Peyer's patch (tissue), 4 donors: ENCODE data around the gene CDH19. TPM values are rescaled to one million over a fixed set of nuclear protein-coding genes. Genes with fewer than 3 reads are reported as not detected.
A peak's percentile ranks its signal among the peaks of the same experiment; 100 is the strongest.

ENCODE experiments used
- DNase-seq, 3 donors: peaks; one replicate each; pipeline ENCODE4 v3.0.0-alpha.2; 2017 to 2019
- H3K27ac ChIP-seq, 4 donors: fragments of 200-600 bp; sonication (generic); one replicate each; pipeline ENCODE4 v1.5.1; 2016 to 2019
- H3K27me3 ChIP-seq, 2 donors: fragments of 200-600 bp; sonication (generic); one replicate each; pipeline ENCODE4 v1.5.1; 2019
- H3K36me3 ChIP-seq, 3 donors: fragments of 200-600 bp; sonication (generic); one replicate each; pipeline ENCODE4 v1.5.1; 2016 to 2019
- H3K4me1 ChIP-seq, 4 donors: fragments of 200-600 bp; sonication (generic); one replicate each; pipeline ENCODE4 v1.5.1; 2016 to 2019
- H3K4me3 ChIP-seq, 4 donors: fragments of 200-600 bp; sonication (generic); 1 replicate in 3 of 4; 2 replicates in 1 of 4; pipeline ENCODE4 v1.5.1; 2016 to 2019; ENCODE audit warnings: mild to moderate bottlenecking in 1 of 4
- H3K9me3 ChIP-seq, 4 donors: fragments of 200-600 bp; sonication (generic); one replicate each; pipeline ENCODE4 v1.5.1; 2016 to 2019; ENCODE audit warnings: mild to moderate bottlenecking in 1 of 4
- POLR2A ChIP-seq, 2 donors: fragments of 450-650 bp; IDR thresholded peaks; one replicate each; pipeline ENCODE4 v1.5.1; 2017; ENCODE audit warnings: antibody characterized with exemption in 2 of 2, mild to moderate bottlenecking in 2 of 2, moderate library complexity in 2 of 2
- total RNA-seq, 4 donors: library from RNA; depleted of rRNA; stranded (reverse); fragments of >200 nt; gene quantifications; one replicate each; pipeline ENCODE4 v1.1.0, GENCODE V29; 2016
- TF ChIP-seq, protein P1 (sequence below), 6 experiments: fragments of 450-650 bp in 4 of 6; fragments of 200-600 bp in 2 of 6; sonication (generic) in 1 of 6; IDR thresholded peaks; one replicate each; pipeline ENCODE4 v1.5.1; 2017 to 2019; ENCODE audit warnings: antibody characterized with exemption in 6 of 6, mild to moderate bottlenecking in 3 of 6, moderate library complexity in 1 of 6

Gene CDH19
- total RNA-seq, 4 donors from 2014 or later: 1.9 to 18.2 (median 2.5) TPM

DNA sequence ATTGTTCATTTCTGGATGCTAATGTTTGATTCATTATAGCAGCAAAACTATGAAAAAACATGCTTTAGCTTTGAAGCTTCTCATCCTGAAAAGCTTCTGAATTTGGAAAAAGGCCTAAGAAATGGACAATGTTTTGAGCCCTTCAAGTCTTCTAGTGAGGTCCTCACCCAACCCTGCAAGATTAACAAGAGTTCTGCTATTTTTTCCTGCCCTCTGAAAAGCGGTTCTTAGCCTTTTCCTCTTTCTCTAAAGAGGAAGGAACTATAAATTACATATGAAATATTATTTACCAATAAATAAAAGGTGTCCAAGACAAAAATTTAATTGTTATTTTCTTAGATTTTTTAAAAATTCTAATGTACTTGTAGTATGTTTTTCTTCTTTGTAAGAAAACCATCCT, 19.9 kb upstream of the CDH19 start:
- Histone ChIP-seq H3K36me3 (no peaks in the 10 kb centered on the region), H3K27me3 (no peaks in the 10 kb centered on the region), H3K9me3 (no peaks in the 10 kb centered on the region), H3K4me3 (no peak overlapping the region), H3K27ac (no peak overlapping the region), H3K4me1 (no peaks in the 10 kb centered on the region)
- TF ChIP-seq, protein P1, sequence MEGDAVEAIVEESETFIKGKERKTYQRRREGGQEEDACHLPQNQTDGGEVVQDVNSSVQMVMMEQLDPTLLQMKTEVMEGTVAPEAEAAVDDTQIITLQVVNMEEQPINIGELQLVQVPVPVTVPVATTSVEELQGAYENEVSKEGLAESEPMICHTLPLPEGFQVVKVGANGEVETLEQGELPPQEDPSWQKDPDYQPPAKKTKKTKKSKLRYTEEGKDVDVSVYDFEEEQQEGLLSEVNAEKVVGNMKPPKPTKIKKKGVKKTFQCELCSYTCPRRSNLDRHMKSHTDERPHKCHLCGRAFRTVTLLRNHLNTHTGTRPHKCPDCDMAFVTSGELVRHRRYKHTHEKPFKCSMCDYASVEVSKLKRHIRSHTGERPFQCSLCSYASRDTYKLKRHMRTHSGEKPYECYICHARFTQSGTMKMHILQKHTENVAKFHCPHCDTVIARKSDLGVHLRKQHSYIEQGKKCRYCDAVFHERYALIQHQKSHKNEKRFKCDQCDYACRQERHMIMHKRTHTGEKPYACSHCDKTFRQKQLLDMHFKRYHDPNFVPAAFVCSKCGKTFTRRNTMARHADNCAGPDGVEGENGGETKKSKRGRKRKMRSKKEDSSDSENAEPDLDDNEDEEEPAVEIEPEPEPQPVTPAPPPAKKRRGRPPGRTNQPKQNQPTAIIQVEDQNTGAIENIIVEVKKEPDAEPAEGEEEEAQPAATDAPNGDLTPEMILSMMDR (IDR thresholded peaks at IDR 0.05): no peak
- no peak for TF ChIP-seq POLR2A (IDR thresholded peaks at IDR 0.05)
- no peak for DNase-seq

DNA sequence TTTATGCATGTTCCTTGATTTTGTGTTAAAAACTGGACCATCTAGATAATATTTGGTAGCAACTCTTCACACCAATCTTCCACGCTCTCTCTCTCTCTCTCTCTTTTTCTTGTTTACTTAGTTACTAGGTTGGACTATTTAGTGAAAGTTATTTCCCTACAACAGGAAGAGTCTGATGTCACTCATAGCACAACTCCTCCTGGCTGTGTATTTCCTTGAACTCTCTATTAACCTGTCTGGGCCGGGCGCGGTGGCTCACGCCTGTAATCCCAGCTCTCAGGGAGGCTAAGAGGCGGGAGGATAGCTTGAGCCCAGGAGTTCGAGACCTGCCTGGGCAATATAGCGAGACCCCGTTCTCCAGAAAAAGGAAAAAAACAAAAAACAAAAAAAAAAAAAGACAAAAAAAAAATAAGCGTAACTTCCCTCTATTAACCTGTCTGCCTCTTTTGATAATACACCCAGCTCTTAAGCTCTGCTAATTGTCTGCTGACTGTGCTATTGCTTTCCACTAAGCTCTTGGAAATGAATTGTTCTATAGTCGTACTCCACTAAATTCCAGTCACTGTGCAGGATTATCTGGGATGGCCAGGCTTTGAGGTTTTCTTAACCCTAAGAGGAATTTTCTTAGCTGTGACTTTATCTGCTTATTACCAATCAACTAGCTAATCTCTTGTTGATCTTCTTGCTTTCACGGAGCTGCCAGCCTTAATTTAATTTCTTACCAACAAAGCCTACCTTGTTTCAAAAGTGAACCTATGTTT, 18.1 kb upstream of the CDH19 start:
- no peak overlapping the region for H3K27ac ChIP-seq
- H3K4me3 ChIP-seq: no peak overlapping the region
- no peak for TF ChIP-seq POLR2A (IDR thresholded peaks at IDR 0.05)
- DNase-seq: no peak
- H3K9me3 ChIP-seq: no peaks in the 10 kb centered on the region
- H3K4me1 ChIP-seq: no peaks in the 10 kb centered on the region
- H3K36me3 ChIP-seq: no peaks in the 10 kb centered on the region
- no peaks in the 10 kb centered on the region for H3K27me3 ChIP-seq

DNA sequence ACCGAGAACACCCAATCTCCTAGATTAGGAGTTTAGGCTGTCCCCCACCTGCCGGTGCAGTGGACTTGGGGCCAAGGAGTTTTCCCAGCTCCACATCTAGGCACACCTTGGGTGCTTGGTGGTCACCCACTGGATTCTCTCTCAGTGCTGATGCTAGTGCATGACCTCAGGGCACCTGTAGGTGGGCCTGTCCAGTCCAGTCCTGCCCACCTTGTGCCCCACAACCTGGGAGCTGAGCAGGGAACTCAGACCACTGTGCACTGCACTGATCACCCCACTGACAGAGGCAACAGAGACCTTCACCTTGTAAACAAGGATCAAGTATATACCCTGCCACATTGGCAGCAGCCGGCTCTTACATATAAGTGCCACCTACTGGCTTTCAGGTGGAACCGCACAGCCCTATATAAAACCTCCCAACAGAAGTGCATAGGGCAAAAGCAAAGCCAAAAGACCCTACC, 12.7 kb upstream of the CDH19 start:
- Histone ChIP-seq H3K9me3 (no peaks in the 10 kb centered on the region), H3K4me1 (no peaks in the 10 kb centered on the region), H3K4me3 (no peak overlapping the region), H3K27me3 (no peaks in the 10 kb centered on the region), H3K36me3 (no peaks in the 10 kb centered on the region), H3K27ac (no peak overlapping the region)
- TF ChIP-seq POLR2A (IDR thresholded peaks at IDR 0.05): no peak
- TF ChIP-seq, protein P1 (IDR thresholded peaks at IDR 0.05): peak in 3 of 6 experiments; percentile 10 to 23 (median 17)
- no peak for DNase-seq

DNA sequence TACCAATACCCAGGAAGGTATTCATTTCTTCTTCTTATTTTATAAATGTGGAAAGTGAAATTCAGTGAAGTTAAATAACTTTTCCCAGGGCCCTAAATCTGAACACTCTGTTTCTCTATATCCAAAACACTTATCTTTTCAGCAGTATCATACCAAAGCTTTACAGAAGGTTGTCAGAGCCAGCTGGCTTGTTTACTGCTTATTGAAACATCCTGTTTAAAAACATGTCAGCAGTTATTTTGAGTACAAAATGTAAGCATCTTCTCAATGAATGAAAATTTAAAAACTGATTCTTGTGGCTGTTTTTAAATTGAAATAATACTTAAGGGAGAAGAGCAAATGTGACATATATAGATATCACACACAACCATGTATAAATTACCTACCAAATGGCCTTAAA, 11.3 kb upstream of the CDH19 start:
- DNase-seq: no peak
- Histone ChIP-seq H3K27ac (no peak overlapping the region), H3K27me3 (no peaks in the 10 kb centered on the region), H3K4me3 (no peak overlapping the region), H3K9me3 (no peaks in the 10 kb centered on the region), H3K36me3 (no peaks in the 10 kb centered on the region), H3K4me1 (no peaks in the 10 kb centered on the region)
- TF ChIP-seq, protein P1 (IDR thresholded peaks at IDR 0.05): no peak

DNA sequence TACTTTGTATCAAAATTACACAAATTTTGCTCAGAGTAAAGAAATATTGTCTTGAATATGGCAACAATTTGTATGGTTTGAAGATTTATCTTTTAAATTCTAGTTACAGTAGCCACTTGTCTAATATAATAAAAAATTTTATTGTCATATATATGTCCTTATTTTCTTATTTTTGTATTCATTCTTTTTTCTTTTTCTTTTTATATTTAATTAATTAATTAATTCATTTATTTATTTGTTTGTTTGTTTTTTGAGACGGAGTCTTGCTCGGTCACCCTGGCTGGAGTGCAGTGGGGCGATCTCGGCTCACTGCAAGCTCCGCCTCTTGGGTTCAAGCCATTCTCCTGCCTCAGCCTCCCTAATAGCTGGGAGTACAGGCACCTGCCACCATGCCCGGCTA, 3.7 kb upstream of the CDH19 start:
- no peak for DNase-seq
- H3K9me3 ChIP-seq: no peaks in the 10 kb centered on the region
- H3K27ac ChIP-seq: no peak overlapping the region
- H3K4me3 ChIP-seq: no peak overlapping the region
- no peaks in the 10 kb centered on the region for H3K4me1 ChIP-seq
- H3K36me3 ChIP-seq: no peaks in the 10 kb centered on the region
- no peak for TF ChIP-seq POLR2A (IDR thresholded peaks at IDR 0.05)
- TF ChIP-seq, protein P1 (IDR thresholded peaks at IDR 0.05): no peak
- H3K27me3 ChIP-seq: no peaks in the 10 kb centered on the region

DNA sequence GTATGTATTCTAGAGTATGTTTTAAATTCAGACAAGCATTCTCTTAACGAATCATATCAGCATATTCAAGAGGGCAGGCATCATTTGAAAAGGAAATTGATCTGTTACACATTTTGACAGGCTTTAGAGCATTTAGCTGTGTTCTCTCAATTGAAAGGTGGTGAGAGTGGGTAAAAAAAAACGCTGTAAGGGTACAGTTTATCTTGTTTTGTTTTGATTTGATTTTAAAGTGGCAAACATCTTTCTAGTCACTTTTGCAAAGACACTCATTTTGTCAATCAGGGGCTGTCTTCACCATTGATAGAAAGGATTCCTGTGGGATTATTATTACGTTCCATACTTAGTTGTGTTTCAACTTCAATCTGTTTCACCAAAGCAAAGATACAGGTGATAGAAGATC, 2.2 kb downstream of the CDH19 start:
- no peak for DNase-seq
- Histone ChIP-seq H3K9me3 (no peaks in the 10 kb centered on the region), H3K4me3 (no peak overlapping the region), H3K4me1 (no peaks in the 10 kb centered on the region), H3K27me3 (no peaks in the 10 kb centered on the region), H3K36me3 (no peaks in the 10 kb centered on the region), H3K27ac (no peak overlapping the region)
- TF ChIP-seq, protein P1 (IDR thresholded peaks at IDR 0.05): no peak
- no peak for TF ChIP-seq POLR2A (IDR thresholded peaks at IDR 0.05)
